Sigmoid colon (tissue), 4 donors: Measurements from ENCODE around the gene DNAJC15.

Experiments
- EP300 ChIP-seq, 4 donors: sonication (generic); formaldehyde crosslinking; IDR thresholded peaks; one replicate each; pipeline ENCODE4 v1.6.1; 2017; ENCODE audit warnings: antibody characterized with exemption in 4 of 4
- POLR2A ChIP-seq, 2 donors: fragments of 450-650 bp; IDR thresholded peaks; one replicate each; pipeline ENCODE4 v1.6.1; 2016; ENCODE audit warnings: antibody characterized with exemption in 2 of 2, mild to moderate bottlenecking in 2 of 2, moderate library complexity in 2 of 2
- TF ChIP-seq, protein P1 (sequence below), 4 experiments: fragments of 450-650 bp in 3 of 4; fragments of 200-600 bp in 1 of 4; IDR thresholded peaks; one replicate each; pipeline ENCODE4 v1.5.1; 2016 to 2019; ENCODE audit warnings: antibody characterized with exemption in 4 of 4, mild to moderate bottlenecking in 3 of 4, moderate library complexity in 2 of 4

DNA sequence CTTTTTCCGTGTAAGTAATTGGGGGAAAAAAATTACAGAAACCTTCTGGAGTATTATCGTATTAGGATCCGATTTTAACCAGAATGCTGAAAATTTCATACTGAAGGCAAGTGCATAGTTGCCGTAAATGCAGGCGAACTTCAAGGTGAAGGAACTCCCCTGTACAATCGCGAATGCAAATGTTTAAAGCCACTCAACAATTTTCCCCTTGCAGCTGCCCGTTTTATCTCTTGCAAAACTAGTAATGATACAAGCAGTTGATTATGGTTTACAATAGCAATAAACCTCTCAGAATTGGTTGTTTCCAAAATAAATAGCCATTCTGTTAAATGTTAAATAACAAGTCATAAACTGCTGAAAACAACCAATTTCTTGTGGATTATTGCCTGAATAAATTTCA is 105.7 kb downstream of the DNAJC15 start:
- TF ChIP-seq POLR2A (IDR thresholded peaks at IDR 0.05), result no peak
- TF ChIP-seq, protein P1, sequence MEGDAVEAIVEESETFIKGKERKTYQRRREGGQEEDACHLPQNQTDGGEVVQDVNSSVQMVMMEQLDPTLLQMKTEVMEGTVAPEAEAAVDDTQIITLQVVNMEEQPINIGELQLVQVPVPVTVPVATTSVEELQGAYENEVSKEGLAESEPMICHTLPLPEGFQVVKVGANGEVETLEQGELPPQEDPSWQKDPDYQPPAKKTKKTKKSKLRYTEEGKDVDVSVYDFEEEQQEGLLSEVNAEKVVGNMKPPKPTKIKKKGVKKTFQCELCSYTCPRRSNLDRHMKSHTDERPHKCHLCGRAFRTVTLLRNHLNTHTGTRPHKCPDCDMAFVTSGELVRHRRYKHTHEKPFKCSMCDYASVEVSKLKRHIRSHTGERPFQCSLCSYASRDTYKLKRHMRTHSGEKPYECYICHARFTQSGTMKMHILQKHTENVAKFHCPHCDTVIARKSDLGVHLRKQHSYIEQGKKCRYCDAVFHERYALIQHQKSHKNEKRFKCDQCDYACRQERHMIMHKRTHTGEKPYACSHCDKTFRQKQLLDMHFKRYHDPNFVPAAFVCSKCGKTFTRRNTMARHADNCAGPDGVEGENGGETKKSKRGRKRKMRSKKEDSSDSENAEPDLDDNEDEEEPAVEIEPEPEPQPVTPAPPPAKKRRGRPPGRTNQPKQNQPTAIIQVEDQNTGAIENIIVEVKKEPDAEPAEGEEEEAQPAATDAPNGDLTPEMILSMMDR (IDR thresholded peaks at IDR 0.05), result no peak
- TF ChIP-seq EP300 (IDR thresholded peaks at IDR 0.05), result no peak
